H1 (cell line): ENCODE results near the gene CNR1. TPM values are rescaled to one million over a fixed set of nuclear protein-coding genes. Genes with fewer than 3 reads are reported as not detected.

ENCODE experiments used
- CTCF ChIA-PET: fragments of 300-600 bp; sonication (Branson Sonifier 250); formaldehyde crosslinking; loops from one replicate; lab custom pipeline; 2021; ENCODE audit not compliant: partially characterized antibody; lab: Charles Lee
- POLR2A ChIA-PET: fragments of 300-600 bp; sonication (Branson Sonifier 250); formaldehyde crosslinking; loops from one replicate; lab custom pipeline; 2021; ENCODE audit warnings: inconsistent platforms; ENCODE audit not compliant: partially characterized antibody; lab: Charles Lee
- DNase-seq, 2 experiments: peaks; one replicate each; pipeline versions ENCODE4 v3.0.0 to v3.0.0-alpha.2; 2010 to 2022; ENCODE audit warnings: low spot score in 2 of 2, low read depth in 1 of 2, mixed read lengths in 1 of 2
- FAIRE-seq: peaks from 2 replicates; lab custom pipeline; 2011; peaks lifted over from hg19 to GRCh38; lab: Jason Lieb, UNC
- H2AFZ ChIP-seq: 2 replicates; pipeline ENCODE4 v1.8.1; 2012; ENCODE audit warnings: low read length, inconsistent platforms
- H2AK5ac ChIP-seq: 2 replicates; pipeline ENCODE4 v1.6.1; 2013; ENCODE audit warnings: low read depth, low read length
- H2BK120ac ChIP-seq: replicated peaks from 2 replicates; pipeline ENCODE3; 2013; ENCODE audit warnings: low read depth, low read length, inconsistent platforms
- H2BK12ac ChIP-seq: 2 replicates; pipeline ENCODE4 v1.6.1; 2013; ENCODE audit warnings: low read depth, low read length
- H2BK15ac ChIP-seq: 2 replicates; pipeline ENCODE4 v1.6.1; 2013; ENCODE audit warnings: low read length
- H2BK20ac ChIP-seq: 2 replicates; pipeline ENCODE4 v1.6.1; 2013; ENCODE audit warnings: low read length
- H2BK5ac ChIP-seq: 2 replicates; pipeline ENCODE4 v1.6.1; 2013; ENCODE audit warnings: low read depth, low read length
- H3K14ac ChIP-seq: 2 replicates; pipeline ENCODE4 v1.6.1; 2013; ENCODE audit warnings: inconsistent platforms; ENCODE audit not compliant: insufficient read length
- H3K18ac ChIP-seq: 2 replicates; pipeline ENCODE4 v1.6.1; 2013; ENCODE audit warnings: low read length; ENCODE audit errors: extremely low read depth
- H3K23ac ChIP-seq: 2 replicates; pipeline ENCODE4 v1.6.1; 2013; ENCODE audit warnings: inconsistent platforms; ENCODE audit not compliant: insufficient read length
- H3K23me2 ChIP-seq: 2 replicates; pipeline ENCODE4 v1.6.1; 2013; ENCODE audit warnings: low read depth, low read length
- H3K27ac ChIP-seq: 2 replicates; pipeline ENCODE4 v1.6.1; 2011; ENCODE audit warnings: low read depth, low read length, inconsistent platforms
- H3K27me3 ChIP-seq, 4 experiments: replicated peaks in 1 of 4; 1 replicate in 1 of 4; 2 replicates in 3 of 4; pipeline versions ENCODE4 v1.6.1 to v1.8.1; 2011 to 2013; ENCODE audit warnings: low read length in 3 of 4, mild to moderate bottlenecking in 3 of 4, inconsistent platforms in 2 of 4, mixed read lengths in 2 of 4, moderate library complexity in 1 of 4; ENCODE audit not compliant: control insufficient read depth in 3 of 4, insufficient read depth in 3 of 4; ENCODE audit errors: extremely low read depth in 1 of 4
- H3K36me3 ChIP-seq, 4 experiments: 2 replicates each; pipeline versions ENCODE4 v1.6.1 to v1.8.1; 2011 to 2013; ENCODE audit warnings: mild to moderate bottlenecking in 4 of 4, low read length in 3 of 4, moderate library complexity in 2 of 4, control low read depth in 1 of 4, inconsistent platforms in 1 of 4; ENCODE audit not compliant: insufficient read depth in 4 of 4, control insufficient read depth in 2 of 4
- H3K4ac ChIP-seq: replicated peaks from 2 replicates; pipeline ENCODE3; 2013; ENCODE audit warnings: low read length, low read depth, mixed read lengths, inconsistent platforms; ENCODE audit not compliant: insufficient read length
- H3K4me1 ChIP-seq, 4 experiments: replicated peaks in 1 of 4; 1 replicate in 1 of 4; 2 replicates in 3 of 4; pipeline versions ENCODE4 v1.6.1 to v1.8.1; 2011 to 2013; ENCODE audit warnings: low read length in 3 of 4, inconsistent platforms in 2 of 4, mixed read lengths in 1 of 4; ENCODE audit not compliant: insufficient read depth in 4 of 4, control insufficient read depth in 3 of 4
- H3K4me2 ChIP-seq, 2 experiments: 2 replicates each; pipeline versions ENCODE4 v1.6.1 to v1.8.1; 2011 to 2013; ENCODE audit warnings: low read depth in 2 of 2, low read length in 2 of 2, control low read depth in 1 of 2, inconsistent platforms in 1 of 2, mild to moderate bottlenecking in 1 of 2; ENCODE audit not compliant: insufficient read depth in 1 of 2
- H3K4me3 ChIP-seq, 4 experiments: fragments of 200-600, 300-600 bp in 1 of 4; sonication (generic), shearing (Covaris generic), sonication (Bioruptor Twin) in 1 of 4; 2 replicates each; pipeline versions ENCODE4 v1.5.1 to v1.8.1; 2011 to 2016; ENCODE audit warnings: low read length in 4 of 4, low read depth in 3 of 4, control low read depth in 2 of 4, inconsistent platforms in 2 of 4, mild to moderate bottlenecking in 2 of 4, mixed read lengths in 1 of 4, moderate library complexity in 1 of 4; ENCODE audit not compliant: insufficient read depth in 2 of 4; ENCODE audit errors: extremely low read depth in 1 of 4
- H3K56ac ChIP-seq: replicated peaks from 2 replicates; pipeline ENCODE3; 2013; ENCODE audit warnings: low read depth, mild to moderate bottlenecking, mixed read lengths, low read length, inconsistent platforms; ENCODE audit not compliant: insufficient read length
- H3K79me1 ChIP-seq: 2 replicates; pipeline ENCODE4 v1.6.1; 2013; ENCODE audit warnings: low read depth, low read length, control low read depth
- H3K79me2 ChIP-seq, 2 experiments: 2 replicates each; pipeline versions ENCODE4 v1.6.1 to v1.8.1; 2012 to 2013; ENCODE audit warnings: low read length in 2 of 2, mild to moderate bottlenecking in 2 of 2, inconsistent platforms in 1 of 2; ENCODE audit not compliant: insufficient read depth in 2 of 2, control insufficient read depth in 1 of 2
- H3K9ac ChIP-seq, 4 experiments: replicated peaks in 1 of 4; 1 replicate in 1 of 4; 2 replicates in 3 of 4; pipeline versions ENCODE4 v1.6.1 to v1.8.1; 2011 to 2013; ENCODE audit warnings: low read depth in 3 of 4, low read length in 3 of 4, control low read depth in 2 of 4, mild to moderate bottlenecking in 2 of 4, moderate library complexity in 2 of 4, inconsistent platforms in 1 of 4; ENCODE audit errors: extremely low read depth in 1 of 4
- H3K9me3 ChIP-seq, 2 experiments: 2 replicates each; pipeline versions ENCODE4 v1.6.1 to v1.8.1; 2012 to 2013; ENCODE audit warnings: mild to moderate bottlenecking in 2 of 2, moderate library complexity in 2 of 2, control low read depth in 1 of 2, inconsistent platforms in 1 of 2, low read depth in 1 of 2, low read length in 1 of 2, mixed read lengths in 1 of 2; ENCODE audit not compliant: insufficient read depth in 2 of 2
- H4K20me1 ChIP-seq, 2 experiments: replicated peaks in 1 of 2; 2 replicates each; pipeline versions ENCODE3 to v1.8.1; 2011 to 2013; ENCODE audit warnings: inconsistent platforms in 2 of 2, low read length in 2 of 2, mild to moderate bottlenecking in 1 of 2; ENCODE audit not compliant: insufficient read depth in 2 of 2, control insufficient read depth in 1 of 2
- H4K5ac ChIP-seq: 2 replicates; pipeline ENCODE4 v1.6.1; 2013; ENCODE audit warnings: low read length, low read depth, mixed read lengths, inconsistent platforms; ENCODE audit not compliant: insufficient read length
- H4K8ac ChIP-seq: 2 replicates; pipeline ENCODE4 v1.8.0; 2013; ENCODE audit warnings: mild to moderate bottlenecking, moderate library complexity, low read length, inconsistent platforms; ENCODE audit not compliant: insufficient read depth; ENCODE audit errors: extremely low read depth
- H4K91ac ChIP-seq: replicated peaks from 2 replicates; pipeline ENCODE3; 2013; ENCODE audit warnings: low read length, mixed read lengths, inconsistent platforms; ENCODE audit not compliant: insufficient read length
- HDAC6 ChIP-seq: IDR thresholded peaks from one replicate; pipeline ENCODE4 v1.7.1; 2012; ENCODE audit warnings: low read depth, mild to moderate bottlenecking, inconsistent platforms, low read length, moderate library complexity
- MAFK ChIP-seq: IDR thresholded peaks from 2 replicates; pipeline ENCODE4 v1.6.1; 2012; ENCODE audit warnings: low read depth, mild to moderate bottlenecking, improper control_type of control experiment, low read length
- POLR2AphosphoS5 ChIP-seq: IDR thresholded peaks from 2 replicates; pipeline ENCODE4 v1.6.1; 2011; ENCODE audit warnings: low read depth, low read length
- SP1 ChIP-seq: IDR thresholded peaks from 2 replicates; pipeline ENCODE4 v1.6.1; 2011; ENCODE audit warnings: low read depth, low read length
- WGBS, 2 experiments: shearing (Covaris generic) in 1 of 2; methylation state at CpG; one replicate each; pipeline versions ENCODE4 v1.1.6 to v1.1.7; 2013 to 2015; ENCODE audit warnings: low lambda C conversion rate in 2 of 2, mixed read lengths in 2 of 2, inconsistent platforms in 1 of 2, low coverage in 1 of 2, missing lambda C conversion rate in 1 of 2; ENCODE audit not compliant: insufficient replicate concordance in 2 of 2, insufficient coverage in 1 of 2, insufficient read length in 1 of 2; ENCODE audit errors: extremely low coverage in 1 of 2, missing lambda C conversion rate in 1 of 2; 5-methylcytosine and 5-hydroxymethylcytosine counted together
- polyA plus RNA-seq, 7 experiments: library from polyadenylated mRNA; depleted of rRNA in 3 of 7; stranded (reverse) in 5 of 7; unstranded in 2 of 7; fragments of >200 nt in 5 of 7; fragments of 200-250 nt in 2 of 7; gene quantifications; 1 replicate in 5 of 7; 2 replicates in 1 of 7; 4 replicates in 1 of 7; pipeline versions ENCODE4 v1.2.1 to v1.2.3, GENCODE V29; 2011 to 2013; ENCODE audit warnings: missing spikeins in 2 of 7, mixed read lengths in 2 of 7
- total RNA-seq: library from RNA; stranded (reverse); fragmentation: NEBNext Ultra II Directional; extraction: Animal tissue kit (Norgen Biotek cat#: 25700); gene quantifications from 2 replicates; pipeline ENCODE4 v1.2.1, GENCODE V29; 2021
- TF ChIP-seq, protein P1 (sequence below): IDR thresholded peaks from 2 replicates; pipeline ENCODE4 v1.6.1; 2012; ENCODE audit warnings: inconsistent platforms

CNR1 gene
- total and polyA plus RNA-seq, 2 of the 8 experiments (the other 6 are each of a cell fraction or from before 2014, with no cell fraction given): 0.83 to 3.1 TPM

GRCh38 chr6:88208726-88209125 is 42.6 kb upstream of the CNR1 start:
- Histone ChIP-seq H3K23me2 (no peaks in the 10 kb centered on the region), H4K8ac (no peak overlapping the region), H3K9me3 (no peaks in the 10 kb centered on the region), H2BK20ac (no peak overlapping the region), H4K91ac (no peak overlapping the region), H2BK12ac (no peak overlapping the region), H3K56ac (no peak overlapping the region), H2BK15ac (no peak overlapping the region), H3K23ac (no peak overlapping the region), H2BK5ac (no peak overlapping the region), H2AFZ (0 out of 2 replicates have a peak overlapping the region, but pooled peaks have one; percentile 3), H3K4me3 (no peak overlapping the region), H3K18ac (no peak overlapping the region), H3K4me2 (no peak overlapping the region)
- no peak for DNase-seq
- FAIRE-seq: no peak
- TF ChIP-seq, protein P1, sequence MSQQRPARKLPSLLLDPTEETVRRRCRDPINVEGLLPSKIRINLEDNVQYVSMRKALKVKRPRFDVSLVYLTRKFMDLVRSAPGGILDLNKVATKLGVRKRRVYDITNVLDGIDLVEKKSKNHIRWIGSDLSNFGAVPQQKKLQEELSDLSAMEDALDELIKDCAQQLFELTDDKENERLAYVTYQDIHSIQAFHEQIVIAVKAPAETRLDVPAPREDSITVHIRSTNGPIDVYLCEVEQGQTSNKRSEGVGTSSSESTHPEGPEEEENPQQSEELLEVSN: no peak
- no peak for TF ChIP-seq MAFK
- TF ChIP-seq SP1: no peak
- no peak for TF ChIP-seq POLR2AphosphoS5
- no peak for TF ChIP-seq HDAC6
- TF ChIP-seq, all 59 proteins: peak for 0
- Histone ChIP-seq H3K4me1 (no peaks in the 10 kb centered on the region), H3K36me3 (no peaks in the 10 kb centered on the region), H3K9ac (no peak overlapping the region), H2AK5ac (no peak overlapping the region), H3K14ac (no peak overlapping the region), H4K5ac (no peak overlapping the region), H3K4ac (no peak overlapping the region), H3K79me2 (no peaks in the 10 kb centered on the region), H2BK120ac (no peak overlapping the region), H3K27ac (no peak overlapping the region), H3K27me3 (no peaks in the 10 kb centered on the region), H3K79me1 (no peaks in the 10 kb centered on the region), H4K20me1 (no peaks in the 10 kb centered on the region)
- ChIA-PET POLR2A (no interaction called here), CTCF (interaction anchor here (0.8 to 0.9 kb wide), 2 partner anchors 9 to 22 kb away, joined by 3 read pairs; no protein-coding TSS in a partner anchor)
- 81% methylated on average over 4 of the region's 4 CpGs; no CpG with 5 or more reads in 1 of the 2 experiments for WGBS, 2 experiments
